Trophoblast cell (in vitro differentiated cells and primary cell): ENCODE results near the gene ATP8B2.
"Not testable (repeated sequence)": the region's sequence is repeated elsewhere in the genome, so short reads cannot be mapped to it uniquely, and the experiment has no call there.

Source experiments
- DNase-seq, 2 donors: peaks; one replicate each; pipeline ENCODE4 v3.0.0-alpha.2; 2016
- H2AFZ ChIP-seq: 2 replicates; pipeline ENCODE4 v1.6.1; 2013; ENCODE audit warnings: low read length, moderate library complexity, mild to moderate bottlenecking; ENCODE audit not compliant: insufficient read depth, poor library complexity
- H2AK5ac ChIP-seq: 2 replicates; pipeline ENCODE4 v1.6.1; 2013; ENCODE audit warnings: mild to moderate bottlenecking, low read length
- H2BK120ac ChIP-seq: 2 replicates; pipeline ENCODE4 v1.6.1; 2013; ENCODE audit warnings: low read length, mild to moderate bottlenecking, moderate library complexity; ENCODE audit not compliant: insufficient read depth, poor library complexity
- H2BK12ac ChIP-seq: 2 replicates; pipeline ENCODE4 v1.6.1; 2013; ENCODE audit warnings: mild to moderate bottlenecking, low read length, moderate library complexity
- H2BK5ac ChIP-seq: 2 replicates; pipeline ENCODE4 v1.6.1; 2013; ENCODE audit warnings: low read length, low read depth, moderate library complexity, mild to moderate bottlenecking; ENCODE audit not compliant: poor library complexity
- H3K14ac ChIP-seq: 2 replicates; pipeline ENCODE4 v1.6.1; 2013; ENCODE audit warnings: mild to moderate bottlenecking, low read length
- H3K18ac ChIP-seq: 2 replicates; pipeline ENCODE4 v1.6.1; 2013; ENCODE audit warnings: mild to moderate bottlenecking, low read length
- H3K23ac ChIP-seq: 2 replicates; pipeline ENCODE4 v1.6.1; 2013; ENCODE audit warnings: low read length
- H3K27ac ChIP-seq: 2 replicates; pipeline ENCODE4 v1.5.1; 2013; ENCODE audit warnings: low read depth, mild to moderate bottlenecking, inconsistent platforms, low read length, moderate library complexity
- H3K27me3 ChIP-seq: 2 replicates; pipeline ENCODE4 v1.6.1; 2013; ENCODE audit warnings: inconsistent platforms, mild to moderate bottlenecking, low read length, moderate library complexity; ENCODE audit not compliant: insufficient read depth
- H3K36me3 ChIP-seq, 2 experiments: 1 replicate in 1 of 2; 2 replicates in 1 of 2; pipeline ENCODE4 v1.6.1; 2013; ENCODE audit warnings: low read length in 2 of 2, mild to moderate bottlenecking in 2 of 2, moderate library complexity in 1 of 2; ENCODE audit not compliant: insufficient read depth in 2 of 2, control insufficient read depth in 1 of 2
- H3K4ac ChIP-seq: 2 replicates; pipeline ENCODE4 v1.6.1; 2013; ENCODE audit warnings: low read depth, mild to moderate bottlenecking, low read length, moderate library complexity
- H3K4me1 ChIP-seq, 2 experiments: 1 replicate in 1 of 2; 2 replicates in 1 of 2; pipeline ENCODE4 v1.6.1; 2013; ENCODE audit warnings: low read length in 2 of 2, mild to moderate bottlenecking in 2 of 2, moderate library complexity in 1 of 2; ENCODE audit not compliant: insufficient read depth in 2 of 2, control insufficient read depth in 1 of 2
- H3K4me2 ChIP-seq: 2 replicates; pipeline ENCODE4 v1.6.1; 2013; ENCODE audit warnings: inconsistent platforms, mild to moderate bottlenecking, low read length, moderate library complexity
- H3K4me3 ChIP-seq: 2 replicates; pipeline ENCODE4 v1.5.1; 2013; ENCODE audit warnings: mild to moderate bottlenecking, low read depth, low read length, inconsistent platforms
- H3K79me1 ChIP-seq: one replicate; pipeline ENCODE4 v1.6.1; 2013; ENCODE audit warnings: low read length
- H3K79me2 ChIP-seq: 2 replicates; pipeline ENCODE4 v1.6.1; 2013; ENCODE audit warnings: low read length, mild to moderate bottlenecking; ENCODE audit not compliant: control insufficient read depth, insufficient read depth, poor library complexity
- H3K9ac ChIP-seq: 2 replicates; pipeline ENCODE4 v1.6.1; 2013; ENCODE audit warnings: mild to moderate bottlenecking, low read length
- H3K9me3 ChIP-seq: 2 replicates; pipeline ENCODE4 v1.6.1; 2013; ENCODE audit warnings: low read depth, mild to moderate bottlenecking, control low read depth, inconsistent platforms, low read length; ENCODE audit not compliant: insufficient read depth
- H4K12ac ChIP-seq: 2 replicates; pipeline ENCODE4 v1.6.1; 2013; ENCODE audit warnings: low read depth, mild to moderate bottlenecking, low read length, moderate library complexity
- H4K8ac ChIP-seq: 2 replicates; pipeline ENCODE4 v1.6.1; 2013; ENCODE audit warnings: low read depth, mild to moderate bottlenecking, low read length, moderate library complexity
- H4K91ac ChIP-seq: one replicate; pipeline ENCODE4 v1.6.1; 2013; ENCODE audit warnings: low read depth, mild to moderate bottlenecking, low read length, moderate library complexity
- WGBS: extraction: QIAGEN DNeasy Blood & Tissue Kit; methylation state at CpG from one replicate; pipeline ENCODE4 v1.1.7; 2013; ENCODE audit warnings: missing lambda C conversion rate; ENCODE audit not compliant: insufficient read length, insufficient coverage; ENCODE audit errors: extremely low coverage; 5-methylcytosine and 5-hydroxymethylcytosine counted together

Gene ATP8B2

GRCh38 chr1:154360881-154361280 is 35.6 kb downstream of the ATP8B2 start:
- not testable (repeated sequence) for H3K79me1 ChIP-seq, H3K9ac ChIP-seq, H2BK120ac ChIP-seq, H2AK5ac ChIP-seq, H3K4me1 ChIP-seq, H3K9me3 ChIP-seq, H4K8ac ChIP-seq, H2AFZ ChIP-seq, H3K23ac ChIP-seq, H4K91ac ChIP-seq, H2BK12ac ChIP-seq, H4K12ac ChIP-seq, H3K18ac ChIP-seq, H3K4me3 ChIP-seq, DNase-seq, H3K14ac ChIP-seq, H3K4ac ChIP-seq, H3K4me2 ChIP-seq, H2BK5ac ChIP-seq, H3K27ac ChIP-seq, H3K36me3 ChIP-seq, H3K27me3 ChIP-seq, H3K79me2 ChIP-seq
- no CpG with 5 or more reads among the region's 5 CpGs for WGBS

DNA sequence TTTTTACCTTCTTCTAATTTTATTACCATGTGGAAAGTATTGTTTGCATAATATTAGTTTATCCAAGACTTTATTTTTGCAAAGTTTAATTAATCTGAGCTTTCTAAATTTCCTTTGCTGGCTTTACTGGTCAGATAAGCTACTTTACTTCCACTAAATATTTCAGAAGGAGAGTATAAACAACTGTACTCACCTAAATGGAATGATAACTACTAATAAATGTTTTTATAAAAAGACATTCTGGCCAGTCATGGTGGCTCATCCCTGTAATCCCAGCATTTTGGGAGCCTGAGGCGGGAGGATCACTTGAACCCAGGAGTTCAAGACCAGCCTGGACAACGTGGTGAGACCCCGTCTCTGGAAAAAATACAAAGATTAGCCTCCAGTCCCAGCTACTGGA is 36.0 kb downstream of the ATP8B2 start:
- Histone ChIP-seq H3K14ac (no peak overlapping the region), H3K27ac (no peak overlapping the region), H3K27me3 (no peaks in the 10 kb centered on the region), H3K18ac (no peak overlapping the region), H3K79me1 (no peaks in the 10 kb centered on the region), H3K23ac (no peak overlapping the region), H4K91ac (no peak overlapping the region), H3K4me3 (no peak overlapping the region), H2BK12ac (no peak overlapping the region), H2AFZ (no peak overlapping the region), H2BK5ac (no peak overlapping the region), H3K4me1 (no peaks in the 10 kb centered on the region), H3K4ac (no peak overlapping the region), H4K12ac (no peak overlapping the region), H4K8ac (no peak overlapping the region), H3K4me2 (no peak overlapping the region), H3K9ac (no peak overlapping the region), H2AK5ac (no peak overlapping the region), H3K9me3 (no peaks in the 10 kb centered on the region), H2BK120ac (no peak overlapping the region), H3K79me2 (no peaks in the 10 kb centered on the region), H3K36me3 (no peaks in the 10 kb centered on the region)
- WGBS: no CpG with 5 or more reads among the region's 3 CpGs
- no peak for DNase-seq

- Histone ChIP-seq H3K18ac (no peak overlapping the region), H3K23ac (no peak overlapping the region), H2AK5ac (no peak overlapping the region), H2BK5ac (no peak overlapping the region), H2BK12ac (no peak overlapping the region), H3K36me3 (no peaks in the 10 kb centered on the region), H3K27me3 (no peaks in the 10 kb centered on the region), H3K9ac (no peak overlapping the region), H2BK120ac (no peak overlapping the region), H4K8ac (no peak overlapping the region), H4K12ac (no peak overlapping the region), H3K14ac (no peak overlapping the region), H4K91ac (no peak overlapping the region), H2AFZ (no peak overlapping the region), H3K4ac (no peak overlapping the region), H3K4me1 (no peaks in the 10 kb centered on the region), H3K27ac (no peak overlapping the region), H3K4me2 (no peak overlapping the region), H3K9me3 (no peaks in the 10 kb centered on the region), H3K4me3 (no peak overlapping the region), H3K79me1 (no peaks in the 10 kb centered on the region), H3K79me2 (no peaks in the 10 kb centered on the region)
- no peak for DNase-seq
- no CpG with 5 or more reads among the region's 6 CpGs for whole genome bisulfite sequencing
Measured at GRCh38 chr1:154371436-154371835, 46.1 kb downstream of the ATP8B2 start.

DNA sequence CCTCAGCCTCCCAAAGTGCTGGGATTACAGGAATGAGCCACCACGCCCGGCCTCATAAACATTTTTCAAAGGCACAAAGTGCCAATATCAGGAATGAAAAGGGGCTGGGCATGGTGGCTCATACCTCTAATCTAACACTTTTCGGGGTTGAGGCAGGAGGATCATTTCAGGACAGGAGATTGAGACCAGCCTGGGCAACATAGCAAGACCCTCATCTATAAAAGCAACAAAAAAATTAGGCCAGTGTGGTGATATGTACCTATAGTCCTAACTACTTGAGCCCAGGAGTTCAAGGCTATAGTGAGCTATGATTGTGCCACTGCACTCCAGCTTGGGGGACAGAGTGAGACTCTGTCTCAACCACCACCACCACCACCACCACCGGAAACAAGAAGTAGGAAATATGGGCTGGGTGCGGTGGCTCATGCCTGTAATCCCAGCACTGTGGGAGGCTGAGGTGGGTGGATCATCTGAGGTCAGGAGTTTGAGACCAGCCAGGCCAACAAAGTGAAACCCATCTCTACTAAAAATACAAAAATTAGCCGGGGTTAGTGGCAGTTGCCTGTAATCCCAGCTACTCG is 48.5 kb downstream of the ATP8B2 start:
- WGBS: no CpG with 5 or more reads among the region's 7 CpGs
- not testable (repeated sequence) for H2BK12ac ChIP-seq, H3K79me1 ChIP-seq, H3K9me3 ChIP-seq, H3K27ac ChIP-seq, H3K23ac ChIP-seq, DNase-seq, H4K12ac ChIP-seq, H2AFZ ChIP-seq, H3K18ac ChIP-seq, H3K36me3 ChIP-seq, H3K4me2 ChIP-seq, H3K79me2 ChIP-seq, H3K4me1 ChIP-seq, H4K8ac ChIP-seq, H3K4ac ChIP-seq, H3K4me3 ChIP-seq, H2BK5ac ChIP-seq, H3K14ac ChIP-seq, H2AK5ac ChIP-seq, H2BK120ac ChIP-seq, H3K27me3 ChIP-seq, H3K9ac ChIP-seq, H4K91ac ChIP-seq
